SK-N-SH (cell line): Measurements from ENCODE around the gene ITSN1.

Experiments
- CTCF ChIP-seq: fragments of 200-600 bp; sonication (generic); IDR thresholded peaks from 2 replicates; pipeline ENCODE4 v1.6.1; 2017; ENCODE audit warnings: antibody characterized with exemption, mild to moderate bottlenecking, moderate library complexity
- EP300 ChIP-seq, 2 experiments: IDR thresholded peaks; 2 replicates each; pipeline versions ENCODE4 v1.4.0 to v1.6.1; 2012; ENCODE audit warnings: borderline replicate concordance in 1 of 2, low read depth in 1 of 2, low read length in 1 of 2
- FOSL2 ChIP-seq: IDR thresholded peaks from 2 replicates; pipeline ENCODE4 v1.4.0; 2012; ENCODE audit warnings: low read depth, mild to moderate bottlenecking, moderate library complexity, borderline replicate concordance
- GATA2 ChIP-seq: sonication (generic); formaldehyde crosslinking; IDR thresholded peaks from 2 replicates; pipeline ENCODE4 v1.5.0; 2020; ENCODE audit warnings: mild to moderate bottlenecking, missing genetic modification reagents
- MAX ChIP-seq: IDR thresholded peaks from 2 replicates; pipeline ENCODE4 v1.4.0; 2012; ENCODE audit warnings: low read depth
- POLR2AphosphoS5 ChIP-seq: IDR thresholded peaks from 2 replicates; pipeline ENCODE4 v1.6.1; 2012; ENCODE audit warnings: low read depth, low read length
- RAD21 ChIP-seq: IDR thresholded peaks from 2 replicates; pipeline ENCODE4 v1.6.1; 2012; ENCODE audit warnings: mild to moderate bottlenecking, low read length
- REST ChIP-seq: IDR thresholded peaks from 2 replicates; pipeline ENCODE4 v1.6.1; 2012; ENCODE audit warnings: mild to moderate bottlenecking, low read depth, low read length, moderate library complexity
- SIN3A ChIP-seq: IDR thresholded peaks from 2 replicates; pipeline ENCODE4 v1.6.1; 2012; ENCODE audit warnings: low read depth, mild to moderate bottlenecking, low read length, moderate library complexity, borderline replicate concordance
- TAF1 ChIP-seq: IDR thresholded peaks from 2 replicates; pipeline ENCODE4 v1.6.1; 2012; ENCODE audit warnings: low read depth, mild to moderate bottlenecking, low read length, moderate library complexity, borderline replicate concordance
- YY1 ChIP-seq: IDR thresholded peaks from 2 replicates; pipeline ENCODE4 v1.4.0; 2012; ENCODE audit warnings: low read depth, mild to moderate bottlenecking

- TF ChIP-seq CTCF (no peak), POLR2AphosphoS5 (no peak), GATA2 (no peak), EP300 (IDR thresholded peaks at IDR 0.05; ENCODE audit: borderline replicate concordance in 1 of 2, low read depth in 1 of 2, low read length in 1 of 2) (no peak), YY1 (no peak), FOSL2 (no peak), MAX (no peak), REST (no peak), SIN3A (no peak), RAD21 (no peak), TAF1 (no peak)
Measured at GRCh38 chr21:33858667-33859372, 216.5 kb downstream of the ITSN1 start.
